COLO668 (cell line): ENCODE measurements around the gene ATG2A.
"Not testable (repeated sequence)": the region's sequence is repeated elsewhere in the genome, so short reads cannot be mapped to it uniquely, and the experiment has no call there.

Source experiments
- DNase-seq: peaks from one replicate; lab custom pipeline; 2025; ENCODE audit not compliant: unreplicated experiment; lab: John Stamatoyannopoulos, UW

The ATG2A gene

DNA sequence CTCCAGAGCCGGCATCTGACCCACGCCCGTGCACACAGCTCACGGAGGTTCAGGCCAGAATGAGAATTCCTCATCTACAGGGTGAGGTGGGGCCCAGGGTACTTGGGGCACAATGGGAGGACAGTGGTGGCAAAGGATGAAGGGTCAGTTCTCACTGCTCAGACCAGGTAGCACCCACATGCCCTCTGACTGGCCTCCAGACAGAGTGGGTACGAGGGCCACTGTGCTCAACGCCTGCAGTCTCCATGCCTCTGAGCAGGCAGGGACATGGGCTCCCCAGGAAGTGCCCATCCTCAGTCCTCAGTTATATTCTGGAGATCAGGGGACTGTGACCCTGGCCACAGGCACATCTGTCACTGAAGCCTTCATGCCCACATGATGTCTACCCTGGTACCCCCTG is 59.5 kb downstream of the ATG2A start:
- no peak for DNase-seq

- DNase-seq: peak; percentile 72
Observed at GRCh38 chr11:64856382-64857227, 60.4 kb downstream of the ATG2A start.

DNA sequence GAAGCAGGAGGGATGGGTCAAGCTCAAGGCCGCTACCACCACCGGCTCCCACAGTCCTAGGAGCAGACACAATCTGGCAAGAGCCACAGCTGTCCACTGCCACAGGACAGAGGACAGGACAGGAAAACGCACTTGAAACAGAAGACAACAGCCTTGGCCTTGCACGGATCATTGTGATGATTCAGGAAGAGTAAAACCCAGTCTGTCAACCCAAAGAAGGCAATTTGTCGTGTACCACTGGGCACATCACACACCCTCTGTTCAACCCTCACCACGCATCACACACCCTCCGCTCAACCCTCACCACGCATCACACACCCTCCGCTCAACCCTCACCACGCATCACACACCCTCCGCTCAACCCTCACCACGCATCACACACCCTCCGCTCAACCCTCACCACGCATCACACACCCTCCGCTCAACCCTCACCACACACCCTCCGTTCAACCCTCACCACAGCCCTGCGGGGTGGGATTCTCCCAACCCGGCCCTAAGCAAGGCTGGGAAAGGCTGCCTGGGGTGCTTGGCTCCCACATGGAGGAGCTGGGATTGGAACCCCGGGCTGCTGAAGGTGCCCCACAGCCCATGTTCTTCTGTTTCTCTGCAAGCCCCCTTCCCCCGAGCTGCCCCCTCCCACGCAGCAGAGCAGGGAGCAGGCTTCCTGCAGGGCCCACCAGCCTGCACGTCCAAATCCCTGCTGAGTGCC is 61.3 kb downstream of the ATG2A start:
- no peak for DNase-seq

DNA sequence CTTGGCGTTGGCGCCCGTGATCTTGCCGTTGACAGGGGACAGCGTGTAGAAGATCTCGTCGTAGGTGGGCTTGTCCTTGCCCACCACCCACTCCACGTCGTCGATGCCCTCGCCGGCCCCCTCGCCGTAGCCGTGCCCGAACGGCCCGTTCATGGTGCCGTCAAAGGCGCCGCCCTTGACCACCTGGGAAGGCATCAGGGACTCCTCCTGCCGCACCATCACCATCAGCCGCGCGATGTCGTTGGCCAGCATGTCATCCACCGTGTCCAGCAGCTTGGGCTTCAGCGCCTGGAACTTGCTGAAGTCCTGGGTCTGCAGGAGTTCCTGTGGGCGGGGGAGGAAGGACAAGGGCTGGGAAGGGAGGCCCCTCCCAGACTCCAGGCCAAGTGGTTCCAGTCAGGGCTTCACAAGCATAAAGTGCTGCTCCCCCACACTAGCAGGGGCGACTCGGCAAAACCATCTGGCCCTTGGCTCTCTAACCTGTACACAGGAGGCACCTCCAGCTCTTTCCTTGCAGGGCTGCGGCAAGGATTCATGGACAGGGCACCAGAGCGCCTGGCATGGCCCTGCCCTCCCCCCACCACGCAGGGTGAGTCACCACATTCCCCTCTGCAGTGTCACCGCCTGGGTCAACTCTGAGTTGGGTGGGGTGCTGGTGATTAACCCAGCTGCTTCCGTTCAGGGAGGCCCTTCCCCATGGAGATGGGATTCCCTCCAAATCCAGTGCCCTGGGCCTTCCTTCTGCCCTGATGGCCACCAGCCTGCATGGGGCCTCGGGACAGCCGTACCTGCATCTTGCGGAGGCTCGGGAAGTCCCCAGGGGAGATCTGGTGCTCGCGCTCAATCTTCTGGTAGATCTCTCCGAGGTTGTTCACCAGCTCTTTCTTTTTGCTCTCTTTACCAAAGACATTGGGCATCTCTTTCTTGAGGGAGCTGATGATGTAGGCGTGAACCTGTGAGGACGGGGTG is 62.2 kb downstream of the ATG2A start:
- peak; percentile 74 for DNase-seq

GRCh38 chr11:64854157-64854533 is 62.9 kb downstream of the ATG2A start:
- no peak for DNase-seq

DNA sequence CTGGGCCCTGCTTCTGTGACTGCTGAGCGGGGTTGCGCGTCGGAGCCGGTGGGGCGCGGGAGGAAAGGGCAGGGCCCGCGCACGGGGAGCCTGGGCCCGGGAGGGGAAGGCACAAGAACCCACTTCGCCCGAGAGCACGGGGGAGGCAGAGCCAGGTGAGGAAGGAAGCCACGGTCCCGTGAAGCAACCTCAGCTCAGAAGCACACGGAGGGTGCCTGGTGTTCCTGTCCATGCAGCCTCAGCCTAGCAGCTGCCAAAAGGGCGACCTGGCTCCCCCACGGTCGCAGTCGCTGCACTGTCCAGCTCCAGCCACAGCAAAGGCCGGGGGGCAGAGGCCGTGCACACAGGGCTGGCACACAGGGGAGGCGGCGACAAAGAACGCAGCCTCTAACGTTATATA is 63.3 kb downstream of the ATG2A start:
- DNase-seq: no peak

- no peak for DNase-seq
Observed at GRCh38 chr11:64852804-64853509, 64.1 kb downstream of the ATG2A start.

DNA sequence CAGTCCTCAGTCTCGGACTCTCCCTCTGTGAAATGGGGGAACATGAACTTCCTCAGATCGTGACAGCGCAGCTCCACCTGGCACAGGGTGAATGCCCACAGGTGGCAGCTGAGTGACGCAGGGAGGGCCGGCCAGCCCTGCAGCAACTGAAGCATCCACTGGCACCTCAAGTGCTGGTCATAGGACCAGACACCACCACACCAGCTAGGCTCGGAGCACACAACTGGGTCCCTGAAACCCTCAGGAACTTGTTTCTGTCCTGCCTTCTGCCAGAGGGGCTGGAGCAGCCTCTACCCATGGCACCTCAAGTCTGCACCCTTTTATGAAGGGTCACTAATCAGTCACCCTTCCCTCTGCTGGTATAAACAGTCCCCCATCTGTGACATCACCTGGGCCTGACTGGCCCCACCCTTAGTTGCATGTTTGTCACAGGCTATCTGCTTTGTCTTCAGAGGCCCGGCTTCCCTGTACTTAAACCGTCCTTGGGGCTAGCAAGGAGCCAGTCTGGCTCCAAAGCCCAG is 65.1 kb downstream of the ATG2A start:
- DNase-seq: no peak

- no peak for DNase-seq
Observed at GRCh38 chr11:64850979-64851567, 65.9 kb downstream of the ATG2A start.

DNA sequence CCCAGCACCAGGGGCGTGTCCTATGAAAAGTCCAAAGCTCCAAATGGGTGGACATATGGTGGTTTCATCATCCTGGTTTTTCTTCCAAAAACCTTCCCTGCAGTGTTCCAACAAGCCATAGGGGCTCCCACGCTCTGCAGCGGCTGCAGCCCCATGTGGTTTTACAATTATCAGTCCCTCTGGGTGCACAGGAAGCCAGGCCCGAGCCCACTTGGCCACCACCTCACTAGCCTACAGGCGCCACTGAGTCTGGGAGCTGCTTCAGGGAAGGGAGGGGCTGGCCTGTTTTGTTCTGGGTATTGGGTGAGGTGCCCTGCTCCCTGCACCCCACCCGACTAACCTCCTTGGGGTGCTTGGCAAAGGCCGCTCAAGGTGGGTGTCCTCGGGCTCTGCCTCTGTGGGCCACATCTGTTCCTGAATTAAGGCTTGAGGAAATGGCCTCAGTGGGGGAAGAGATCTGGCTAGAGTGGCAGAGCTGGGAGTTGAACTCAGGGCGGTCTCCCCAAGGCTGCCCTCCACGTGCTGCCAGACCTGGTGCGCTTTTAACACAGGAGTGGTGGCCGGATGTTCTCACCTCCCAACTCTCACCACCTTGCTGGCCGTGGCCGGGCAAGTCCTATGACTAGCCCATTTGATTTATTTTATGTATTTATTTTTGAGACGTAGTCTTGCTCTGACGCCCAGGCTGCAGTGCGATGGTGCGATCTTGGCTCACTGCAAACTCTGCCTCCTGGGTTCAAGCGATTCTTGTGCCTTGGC is 67.2 kb downstream of the ATG2A start:
- DNase-seq: no peak

DNA sequence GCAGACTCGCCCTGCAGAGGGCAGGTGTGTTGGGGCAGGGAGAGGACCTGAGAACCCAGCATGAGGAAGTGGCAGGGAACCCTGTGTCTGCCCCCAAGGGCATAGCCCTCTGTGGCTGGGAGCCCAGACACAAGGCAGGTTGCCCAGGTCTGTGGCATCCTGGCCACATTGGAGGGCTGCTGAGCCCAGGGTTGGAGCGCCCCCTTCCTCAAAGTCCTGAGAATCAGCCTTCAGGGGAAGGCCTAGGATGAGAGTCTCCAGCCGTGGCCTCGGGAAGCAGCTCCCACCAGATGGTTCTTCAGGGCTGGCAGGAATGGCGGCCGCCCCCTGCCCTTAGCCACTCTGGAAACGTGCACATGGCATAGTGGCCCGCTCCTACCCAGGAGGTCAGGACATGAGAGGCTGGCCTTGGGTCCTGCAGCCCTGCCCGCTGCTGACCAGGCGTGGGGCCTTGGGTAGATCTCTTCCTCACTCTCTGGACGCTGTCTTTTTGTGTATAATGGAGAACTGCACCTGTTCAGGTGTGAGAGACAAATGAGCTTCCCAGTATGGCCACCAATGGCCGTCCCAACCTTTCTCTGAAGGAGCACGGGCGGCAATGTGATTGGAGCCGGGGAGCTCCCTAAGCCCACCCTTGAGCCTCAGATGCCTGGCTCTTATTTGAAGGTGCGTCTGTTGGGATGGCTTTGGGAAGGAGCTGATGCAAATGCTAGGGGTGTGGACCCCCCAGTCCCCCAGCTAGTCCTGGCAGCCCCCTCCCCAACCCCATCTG is 68.0 kb downstream of the ATG2A start:
- DNase-seq: peak; percentile 33

GRCh38 chr11:64848214-64848825 is 68.7 kb downstream of the ATG2A start:
- DNase-seq: no peak

GRCh38 chr11:64846998-64847666 is 69.9 kb downstream of the ATG2A start:
- DNase-seq: peak; percentile 98

DNA sequence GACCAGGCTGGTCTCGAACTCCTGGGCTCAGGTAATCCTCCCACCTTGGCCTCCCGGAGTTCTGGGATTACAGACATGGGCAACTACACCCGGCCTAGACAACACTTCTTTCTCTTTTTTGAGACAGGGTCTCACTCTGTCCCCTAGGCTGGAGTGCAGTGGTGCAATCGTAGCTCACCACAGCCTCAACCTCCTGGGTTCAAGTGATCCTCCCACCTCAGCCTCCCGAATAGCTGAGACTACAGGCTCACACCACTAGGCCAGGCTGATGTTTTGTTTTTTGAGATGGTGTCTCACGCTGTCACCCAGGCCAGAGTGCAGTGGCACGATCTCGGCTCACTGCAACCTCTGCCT is 71.3 kb downstream of the ATG2A start:
- not testable (repeated sequence) for DNase-seq

- DNase-seq: no peak
Observed at GRCh38 chr11:64845129-64845775, 71.8 kb downstream of the ATG2A start.
